OCI-LY7 (cell line): ENCODE measurements around the gene CEP170B.

Source experiments
- CTCF ChIP-seq: fragments of 200-600 bp; sonication (generic); conservative IDR thresholded peaks from 2 replicates; pipeline ENCODE4 v1.5.1; 2014; ENCODE audit warnings: mild to moderate bottlenecking, antibody characterized with exemption, low read length, moderate library complexity, mixed read lengths
- EZH2phosphoT487 ChIP-seq: fragments of 200-600 bp; sonication (generic); IDR thresholded peaks from 2 replicates; pipeline ENCODE4 v1.6.1; 2018; ENCODE audit warnings: low read depth, borderline replicate concordance, mild to moderate bottlenecking, mixed run types, antibody characterized with exemption, low read length, moderate library complexity, mixed read lengths

- TF ChIP-seq CTCF (no peak), EZH2phosphoT487 (no peak)
Observed at GRCh38 chr14:104882991-104883660, 18.1 kb downstream of the CEP170B start.
